T47D (cell line): ENCODE measurements around the gene FARSB.

Experiments
- DNase-seq, 2 experiments: peaks; one replicate each; pipeline versions ENCODE4 v3.0.0 to v3.0.0-alpha.2; 2011 to 2012; ENCODE audit warnings: low read depth in 1 of 2, low spot score in 1 of 2
- JUND ChIP-seq: IDR thresholded peaks from 2 replicates; pipeline ENCODE4 v1.6.1; 2012; ENCODE audit warnings: low read depth
- in situ Hi-C: cut with HindIII; loops from 2 replicates; pipeline ENCODE4 v1.10.0; 2016; ENCODE audit warnings: low sequenced_read_pairs, low pct_unique_long_range_greater_than_20kb

FARSB gene

DNA sequence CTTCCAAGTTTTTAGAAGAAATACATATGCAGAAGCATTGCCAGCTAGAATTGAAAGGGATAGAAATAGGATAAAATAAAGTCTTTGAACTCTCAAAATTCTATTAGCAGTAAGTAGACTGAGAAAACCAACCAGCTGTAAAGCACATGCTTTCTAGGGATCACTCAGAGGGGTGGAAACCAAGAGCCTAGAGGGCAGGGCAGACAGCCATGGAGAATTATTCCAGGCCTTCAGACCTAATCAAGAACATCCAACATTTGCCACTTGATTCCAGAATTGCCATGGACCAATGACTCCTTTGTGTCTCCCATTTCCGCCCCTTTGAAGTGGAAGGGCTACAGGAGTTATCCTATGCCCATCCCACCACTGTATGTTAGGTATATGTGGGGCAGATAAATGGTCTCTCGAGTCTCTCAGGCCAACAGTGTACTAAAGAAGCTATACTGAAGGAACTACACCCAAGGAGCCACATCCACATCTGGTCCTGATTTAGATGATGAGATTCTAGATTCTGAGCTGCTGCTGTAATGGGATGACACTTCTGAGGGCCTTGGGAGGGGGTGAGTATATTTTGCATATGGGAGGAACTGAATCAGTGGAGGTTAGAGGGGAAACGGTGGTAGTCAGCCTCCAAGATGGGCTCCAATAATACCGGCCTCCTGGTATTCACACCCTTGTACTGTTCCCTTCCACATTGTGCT, 4.0 kb downstream of the FARSB start:
- no peak for TF ChIP-seq JUND
- in situ Hi-C loops, result no loop called here
- no peak for DNase-seq

DNA sequence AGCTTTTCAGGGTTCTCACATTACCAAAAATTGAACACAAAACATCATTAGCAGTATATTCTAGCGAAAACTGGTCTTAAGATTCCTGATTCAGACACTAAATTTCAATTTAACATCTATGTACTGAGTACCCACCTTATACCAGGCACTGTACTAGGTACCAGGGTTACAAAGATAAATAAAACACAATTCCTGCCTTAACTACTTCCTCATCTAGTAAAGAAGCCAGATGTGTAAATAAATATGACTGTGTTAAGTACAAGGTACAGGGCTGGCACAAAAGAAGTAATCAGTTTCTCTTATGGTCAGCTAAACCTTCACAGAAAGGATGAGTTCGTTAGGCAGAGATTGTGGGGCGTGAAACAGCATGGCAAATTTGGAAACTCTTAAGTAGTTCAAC, 6.1 kb downstream of the FARSB start:
- no peak for TF ChIP-seq JUND
- in situ Hi-C loops, result no loop called here
- no peak for DNase-seq

DNA sequence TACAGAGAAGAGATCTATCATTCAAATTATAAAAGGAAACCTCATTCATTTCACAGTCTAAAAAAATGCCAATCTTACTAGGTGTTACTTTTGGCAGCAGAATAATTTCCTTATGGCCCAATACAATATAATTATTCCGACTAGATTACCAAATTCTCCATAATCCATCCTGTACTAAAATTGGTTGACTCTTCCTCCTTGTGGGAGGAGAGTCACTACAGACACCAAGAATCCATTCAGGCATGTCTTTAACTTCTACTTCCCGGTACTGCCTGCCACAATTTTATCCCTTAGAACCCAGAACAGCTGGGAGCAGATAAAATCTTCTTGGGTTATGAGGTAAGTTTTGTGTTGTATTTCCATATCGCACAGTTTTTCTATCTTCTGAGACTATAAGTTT, 9.9 kb downstream of the FARSB start:
- DNase-seq, result no peak
- in situ Hi-C loops, result no loop called here
- no peak for TF ChIP-seq JUND

DNA sequence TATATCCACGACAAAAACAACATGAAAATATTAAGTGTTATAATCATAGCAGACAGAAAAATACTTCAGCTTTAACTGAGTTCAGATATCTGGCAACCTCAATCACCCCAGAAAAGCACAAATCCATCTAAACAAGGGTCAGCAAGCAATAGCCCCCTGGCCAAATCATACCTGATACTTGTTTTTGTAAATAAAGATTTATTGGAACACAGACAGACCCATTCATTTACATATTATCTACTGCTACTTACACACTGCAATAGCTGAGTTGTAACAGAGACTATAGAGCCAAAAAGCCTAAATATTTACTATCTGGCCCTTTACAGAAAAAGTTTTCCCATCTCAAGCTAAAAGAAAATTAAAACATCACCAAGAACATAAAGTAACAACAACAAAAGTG, 12.8 kb downstream of the FARSB start:
- in situ Hi-C loops, result no loop called here
- DNase-seq, result no peak
- TF ChIP-seq JUND, result no peak

DNA sequence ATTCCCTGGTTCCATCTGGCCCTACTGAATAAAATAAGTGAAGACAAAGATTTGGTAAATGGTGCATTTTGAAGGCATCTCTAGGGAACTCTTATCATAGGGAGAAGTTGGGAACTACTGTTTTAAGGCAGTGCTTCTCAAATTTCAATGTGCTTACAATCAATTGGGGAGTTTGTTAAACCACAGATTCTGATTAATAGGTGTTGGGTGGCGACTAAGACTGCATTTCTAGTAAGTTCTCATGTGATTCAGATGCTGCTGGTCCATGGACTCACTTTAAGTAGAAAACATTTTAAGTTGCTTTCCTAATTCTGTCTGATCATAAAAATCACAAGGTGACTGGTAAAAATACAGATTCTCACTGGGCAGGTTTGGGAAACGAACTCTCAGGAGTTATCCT, 14.6 kb downstream of the FARSB start:
- TF ChIP-seq JUND, result no peak

DNA sequence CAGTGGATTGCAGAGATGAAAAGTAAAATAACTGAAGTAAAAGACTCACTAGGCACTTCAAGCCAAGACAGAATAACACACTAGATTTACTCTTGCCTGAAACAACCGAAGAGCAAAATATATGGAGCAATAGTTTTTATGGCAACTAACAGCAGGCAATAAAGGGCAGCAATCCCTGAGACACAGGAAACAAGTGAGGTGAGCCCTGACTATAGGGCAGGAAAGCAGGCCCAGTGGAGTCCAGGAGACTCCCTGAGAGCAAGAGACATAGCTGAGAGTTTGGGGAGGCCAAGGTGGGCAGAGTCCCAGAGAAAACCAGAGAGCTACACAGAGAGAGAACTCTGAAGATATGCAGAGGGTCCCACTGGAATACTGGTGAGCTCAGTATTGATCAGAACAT, 18.8 kb downstream of the FARSB start:
- TF ChIP-seq JUND, result no peak
- DNase-seq, result no peak
- in situ Hi-C loops, result no loop called here

More for the DNA sequence above, 14.6 kb downstream of the FARSB start:
- DNase-seq, result no peak
- in situ Hi-C loops, result no loop called here

DNA sequence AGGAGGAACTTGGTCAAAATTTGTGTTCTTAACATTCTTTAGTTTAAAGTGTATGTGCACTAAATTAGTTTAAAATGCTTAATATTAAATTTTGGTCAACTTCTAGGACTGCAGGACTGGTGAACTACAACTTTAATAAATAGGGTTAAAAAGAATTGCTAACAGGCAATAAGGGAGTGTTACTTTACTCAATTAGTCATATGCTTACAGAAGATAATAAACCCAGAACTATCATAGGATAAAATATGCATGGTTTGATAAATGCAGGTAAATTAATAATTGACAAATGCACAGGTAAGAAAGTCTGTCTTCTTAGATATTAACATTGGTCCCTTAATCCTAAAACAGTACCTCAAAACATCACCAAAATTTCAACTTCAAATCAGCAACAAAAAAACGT, 20.6 kb downstream of the FARSB start:
- no peak for DNase-seq
- TF ChIP-seq JUND, result no peak
- in situ Hi-C loops, result no loop called here

DNA sequence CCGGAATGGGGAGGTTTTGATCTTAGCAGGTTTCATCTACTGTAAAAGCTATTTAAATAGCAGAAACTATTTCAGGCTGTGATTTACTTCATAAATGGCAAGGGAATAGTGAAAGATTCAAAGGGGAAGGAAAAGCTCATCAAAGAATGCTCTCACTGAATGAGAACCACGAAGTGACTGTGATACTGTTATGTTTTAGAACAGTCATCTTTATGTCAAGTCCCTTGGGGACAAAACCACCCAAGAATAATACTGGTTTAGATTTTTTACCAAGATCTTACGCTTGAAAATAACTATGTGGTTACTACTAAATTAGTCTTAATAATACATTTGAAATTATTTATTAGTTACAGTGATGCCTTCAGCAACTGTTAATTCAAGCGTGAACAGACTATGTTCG, 28.1 kb downstream of the FARSB start:
- in situ Hi-C loops, result no loop called here
- DNase-seq, result no peak
- no peak for TF ChIP-seq JUND

DNA sequence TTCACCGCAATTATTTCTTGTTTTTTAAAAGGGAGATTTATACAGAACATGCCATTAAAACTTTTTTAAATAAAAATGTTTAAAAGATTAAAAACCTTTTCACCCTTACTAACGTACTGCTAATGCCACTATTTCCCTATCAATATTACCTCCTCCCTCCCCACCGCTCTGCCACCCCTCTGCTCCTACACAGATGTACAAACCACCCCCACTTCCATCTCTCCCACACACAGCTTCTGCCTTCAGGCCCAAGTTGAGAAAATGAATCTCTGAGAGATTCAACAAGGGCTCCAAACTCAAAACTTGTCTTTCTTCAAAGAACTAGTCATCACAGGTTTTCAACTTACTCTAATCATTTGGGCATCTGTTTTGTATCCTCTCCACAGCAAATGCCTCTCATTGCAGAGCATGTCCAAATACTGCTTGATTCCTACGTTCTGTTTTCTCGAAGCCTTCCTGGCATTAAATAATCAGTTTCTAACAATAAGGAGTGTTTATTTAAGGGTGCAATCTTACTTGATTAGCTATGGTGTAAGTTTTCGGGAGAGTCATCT, 32.1 kb downstream of the FARSB start:
- in situ Hi-C loops, result no loop called here
- DNase-seq, result no peak
- TF ChIP-seq JUND, result no peak

DNA sequence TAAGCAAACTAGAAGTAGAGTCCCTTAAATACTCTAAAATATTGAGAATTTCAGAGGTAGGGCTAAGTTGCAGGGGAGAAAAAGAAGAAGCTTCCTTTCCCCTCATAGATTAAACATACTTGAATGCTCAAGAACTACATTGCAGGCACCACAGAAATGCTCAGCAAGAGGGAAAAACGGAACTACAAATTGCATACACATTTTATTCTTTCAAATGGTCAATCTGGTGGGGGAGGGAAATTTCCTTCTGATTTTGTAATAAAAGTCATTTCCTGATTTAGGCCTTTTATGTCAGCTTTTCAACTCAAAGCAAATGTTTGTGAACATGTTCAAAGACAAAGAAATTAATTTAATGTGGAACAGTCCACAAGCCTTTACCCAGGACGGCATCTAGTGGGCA, 33.0 kb downstream of the FARSB start:
- TF ChIP-seq JUND, result no peak
- DNase-seq, result no peak
- in situ Hi-C loops, result no loop called here

DNA sequence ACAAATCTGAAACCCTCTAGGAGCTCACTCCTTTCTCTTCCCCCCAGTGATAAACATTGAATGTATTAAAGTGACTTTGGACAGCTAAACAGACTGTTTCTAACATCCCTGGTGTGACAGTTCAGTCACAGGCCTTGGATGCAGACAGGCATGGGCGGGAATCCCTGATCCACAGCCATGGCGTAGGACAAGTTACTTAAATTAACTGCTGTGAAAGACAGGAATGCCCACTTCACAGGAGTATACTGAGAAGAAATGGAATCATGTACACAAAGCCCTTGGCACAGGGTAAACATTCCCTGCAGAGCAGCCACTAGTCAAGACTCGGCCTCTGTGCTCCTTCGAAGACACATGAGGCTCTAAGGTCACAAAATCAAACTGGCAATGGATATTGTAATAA, 34.0 kb downstream of the FARSB start:
- no peak for TF ChIP-seq JUND
- DNase-seq, result no peak
- in situ Hi-C loops, result no loop called here

DNA sequence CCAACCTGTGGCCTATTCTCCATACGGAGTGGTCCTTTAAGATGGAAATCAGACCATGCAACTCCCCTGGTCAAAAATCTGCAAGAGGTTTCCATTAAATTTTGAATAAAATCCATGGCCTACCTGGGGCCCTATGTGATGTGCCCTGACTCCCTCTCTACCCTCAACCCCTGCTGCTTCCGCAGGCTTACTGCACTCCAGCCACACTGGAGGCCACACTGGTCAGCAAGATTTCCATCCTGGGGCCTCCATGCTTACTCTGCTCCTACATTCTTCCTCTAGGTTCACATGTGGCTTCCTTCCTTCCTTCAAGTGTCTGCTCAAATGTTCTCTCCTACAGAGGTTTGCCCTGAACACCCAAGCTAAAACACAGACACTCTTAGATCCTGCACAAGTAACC, 40.6 kb downstream of the FARSB start:
- DNase-seq, result no peak
- in situ Hi-C loops, result no loop called here
- no peak for TF ChIP-seq JUND

DNA sequence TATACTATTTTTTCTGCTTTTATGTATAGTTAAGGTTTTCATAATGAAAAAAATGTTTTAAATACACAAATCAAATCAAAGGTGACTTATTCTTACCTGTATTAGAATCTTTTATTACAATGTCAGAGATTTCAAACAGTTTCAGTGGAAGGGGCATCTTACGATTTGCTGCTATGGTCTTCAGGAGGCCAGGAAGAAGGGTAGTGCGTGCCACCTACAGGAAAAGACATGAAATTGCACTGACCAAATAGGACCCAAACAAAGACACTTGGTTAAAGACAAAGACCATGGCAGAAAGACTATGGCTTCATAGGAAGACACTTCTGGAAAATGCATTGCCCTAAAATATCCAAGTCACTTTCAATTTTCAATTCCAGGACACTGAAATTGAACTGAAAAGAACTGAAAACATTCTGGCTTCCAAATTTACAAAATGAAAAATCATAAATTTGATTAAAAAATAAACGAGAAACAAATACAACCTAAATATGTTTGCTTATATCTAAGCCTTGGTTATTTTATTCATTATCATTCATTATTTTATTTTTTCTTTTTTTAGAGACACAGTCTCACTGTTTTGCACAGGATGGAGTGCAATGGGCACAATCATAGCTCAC, 42.1 kb downstream of the FARSB start:
- no peak for TF ChIP-seq JUND
- DNase-seq, result peak; percentile 36 to 54
- in situ Hi-C loops, result no loop called here
